Measurements from ENCODE around the gene B3GNT5.

Gene B3GNT5

DNA sequence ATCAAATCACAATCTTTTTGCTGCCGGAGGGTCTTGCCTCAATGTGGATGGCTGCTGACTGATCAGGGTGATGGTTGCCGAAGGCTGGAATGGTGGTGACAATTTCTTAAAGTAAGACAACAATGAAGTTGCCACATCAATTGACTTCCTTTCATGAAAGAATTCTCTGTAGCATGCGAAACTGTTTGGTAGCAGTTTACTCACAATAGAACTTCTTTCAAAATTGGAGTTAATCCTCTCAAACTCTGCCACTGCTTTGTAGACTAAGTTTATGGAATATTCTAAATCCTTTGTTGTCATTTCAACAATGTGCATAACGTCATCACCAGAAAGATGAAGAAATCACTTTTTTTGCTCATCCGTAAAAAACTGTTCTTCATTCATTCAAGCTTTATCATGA lies 65.8 kb downstream of the B3GNT5 start:
- no peaks in the 10 kb centered on the region for H3K9me3 ChIP-seq (ENCODE audit: control insufficient read depth, low read length)
- H3K27me3 ChIP-seq (ENCODE audit: control insufficient read depth, insufficient read depth, low read length): no peaks in the 10 kb centered on the region
- no peaks in the 10 kb centered on the region for H3K4me1 ChIP-seq (ENCODE audit: control insufficient read depth, insufficient read depth, low read length)
- no peaks in the 10 kb centered on the region for H3K36me3 ChIP-seq (ENCODE audit: control insufficient read depth, insufficient read depth, low read length)
- H3K9ac ChIP-seq (ENCODE audit: low read length): no peak overlapping the region
- H3K4me3 ChIP-seq (ENCODE audit: low read length): no peak overlapping the region

DNA sequence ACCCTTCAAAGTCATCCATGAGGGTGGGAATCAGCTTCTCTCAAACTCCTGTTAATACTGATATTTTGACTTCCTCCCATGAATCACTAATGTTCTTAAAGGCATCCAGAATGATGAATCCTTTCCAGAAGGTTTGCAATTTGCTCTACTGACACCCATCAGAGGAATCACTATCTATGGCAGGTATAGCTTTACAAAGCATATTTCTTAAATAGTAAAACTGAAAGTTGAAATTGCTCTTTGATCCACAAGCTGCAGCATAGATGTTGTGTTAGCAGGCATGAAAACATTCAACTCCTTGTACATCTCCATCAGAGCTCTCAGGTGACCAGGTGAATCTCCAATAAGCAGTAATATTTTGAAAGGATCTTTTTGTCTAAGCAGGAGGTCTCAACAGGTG lies 66.3 kb downstream of the B3GNT5 start:
- Histone ChIP-seq H3K4me1 (ENCODE audit: control insufficient read depth, insufficient read depth, low read length) (no peaks in the 10 kb centered on the region), H3K36me3 (ENCODE audit: control insufficient read depth, insufficient read depth, low read length) (no peaks in the 10 kb centered on the region), H3K27me3 (ENCODE audit: control insufficient read depth, insufficient read depth, low read length) (no peaks in the 10 kb centered on the region), H3K4me3 (ENCODE audit: low read length) (no peak overlapping the region), H3K9me3 (ENCODE audit: control insufficient read depth, low read length) (no peaks in the 10 kb centered on the region), H3K9ac (ENCODE audit: low read length) (no peak overlapping the region)
